Hematopoietic multipotent progenitor cell (in vitro differentiated cells): ENCODE measurements around the gene EML1. TPM values are rescaled to one million over a fixed set of nuclear protein-coding genes. Genes with fewer than 3 reads are reported as not detected.
"Not testable (repeated sequence)": the region's sequence is repeated elsewhere in the genome, so short reads cannot be mapped to it uniquely, and the experiment has no call there.

Experiments used
- DNase-seq, 3 donors: peaks; one replicate each; pipeline ENCODE4 v3.0.0-alpha.2; 2011 to 2015; ENCODE audit warnings: low read depth in 2 of 3, low spot score in 2 of 3
- total RNA-seq: library from RNA; depleted of rRNA; stranded (reverse); fragments of >200 nt; gene quantifications from one replicate; pipeline ENCODE4 v1.2.3, GENCODE V29; 2012

EML1 gene
- total RNA-seq, 1 donor = under 0.01 TPM

GRCh38 chr14:99755629-99756603 is 37.3 kb upstream of the EML1 start:
- no peak for DNase-seq

- DNase-seq = no peak
These were observed 36.4 kb upstream of the EML1 start for GRCh38 chr14:99756796-99757195.

- DNase-seq = no peak
These were observed 35.7 kb upstream of the EML1 start for GRCh38 chr14:99757331-99758070.

- no peak for DNase-seq
These were observed 34.9 kb upstream of the EML1 start for GRCh38 chr14:99758121-99758821.

- DNase-seq = no peak
These were observed 34.2 kb upstream of the EML1 start for GRCh38 chr14:99758872-99759545.

GRCh38 chr14:99759546-99759925 is 33.7 kb upstream of the EML1 start:
- DNase-seq = no peak

- DNase-seq = no peak
These were observed 32.4 kb upstream of the EML1 start for GRCh38 chr14:99760817-99761216.

GRCh38 chr14:99762911-99763310 is 30.3 kb upstream of the EML1 start:
- not testable (repeated sequence) for DNase-seq

- DNase-seq = no peak
These were observed 29.5 kb upstream of the EML1 start for GRCh38 chr14:99763527-99764221.

- no peak for DNase-seq
These were observed 28.9 kb upstream of the EML1 start for GRCh38 chr14:99764222-99764706.

- no peak for DNase-seq
These were observed 24.8 kb upstream of the EML1 start for GRCh38 chr14:99768381-99768780.

- DNase-seq = no peak
These were observed 24.1 kb upstream of the EML1 start for GRCh38 chr14:99769123-99769522.

- no peak for DNase-seq
These were observed 23.4 kb upstream of the EML1 start for GRCh38 chr14:99769799-99770198.

- DNase-seq = no peak
These were observed 20.6 kb upstream of the EML1 start for GRCh38 chr14:99772371-99773283.

GRCh38 chr14:99773521-99774497 is 19.4 kb upstream of the EML1 start:
- DNase-seq = no peak

- DNase-seq = peak in 1 of 3 donors; percentile 62
These were observed 18.5 kb upstream of the EML1 start for GRCh38 chr14:99774556-99775307.

GRCh38 chr14:99775351-99775750 is 17.9 kb upstream of the EML1 start:
- DNase-seq = no peak
